T-cell (primary cell): ENCODE measurements around the gene TBXT. TPM values are rescaled to one million over a fixed set of nuclear protein-coding genes. Genes with fewer than 3 reads are reported as not detected.
A peak's percentile ranks its signal among the peaks of the same experiment; 100 is the strongest.

Experiments
- ATAC-seq, 4 experiments: fragments of 200-7000 bp in 3 of 4; fragments of 150-1000 bp in 1 of 4; cut with Tn5 transposase; replicated peaks in 1 of 4; 1 replicate in 3 of 4; 2 replicates in 1 of 4; pipeline ENCODE4 v1.10.0; 2021; ENCODE audit warnings: moderate library complexity in 3 of 4, mild to moderate bottlenecking in 2 of 4, moderate number of reproducible peaks in 1 of 4
- CTCF ChIA-PET, 2 donors: fragments of 300-600 bp; sonication (Branson Sonifier 250); formaldehyde crosslinking; loops; one replicate each; lab custom pipeline; 2022; ENCODE audit warnings: antibody characterized with exemption in 2 of 2; lab: Charles Lee
- POLR2A ChIA-PET, 2 donors: fragments of 300-600 bp; sonication (Branson Sonifier 250); formaldehyde crosslinking; loops; one replicate each; lab custom pipeline; 2022; ENCODE audit warnings: antibody characterized with exemption in 2 of 2; lab: Charles Lee
- DNase-seq, 35 experiments: peaks; one replicate each; pipeline versions ENCODE4 v3.0.0 to v3.0.0-alpha.2; 2013 to 2023
- H3K27ac ChIP-seq: one replicate; pipeline ENCODE4 v1.5.1; 2013; ENCODE audit warnings: low read length
- H3K27me3 ChIP-seq, 2 experiments: replicated peaks in 1 of 2; 1 replicate in 1 of 2; 2 replicates in 1 of 2; pipeline versions ENCODE4 v1.6.1 to v1.7.0; 2013; ENCODE audit warnings: low read length in 1 of 2, mixed read lengths in 1 of 2; ENCODE audit not compliant: control insufficient read depth in 2 of 2, insufficient read depth in 2 of 2; ENCODE audit errors: extremely low read depth in 1 of 2
- H3K36me3 ChIP-seq, 2 donors: 1 replicate in 1 of 2; 2 replicates in 1 of 2; pipeline versions ENCODE4 v1.6.1 to v1.7.0; 2013; ENCODE audit warnings: low read length in 1 of 2; ENCODE audit not compliant: control insufficient read depth in 2 of 2, insufficient read depth in 1 of 2; ENCODE audit errors: extremely low read depth in 1 of 2
- H3K4me1 ChIP-seq, 2 experiments: 1 replicate in 1 of 2; 2 replicates in 1 of 2; pipeline versions ENCODE4 v1.6.1 to v1.7.0; 2013; ENCODE audit warnings: low read length in 2 of 2, mixed read lengths in 1 of 2; ENCODE audit not compliant: insufficient read depth in 2 of 2, control insufficient read depth in 1 of 2; ENCODE audit errors: extremely low read depth in 1 of 2
- H3K4me3 ChIP-seq, 2 donors: 1 replicate in 1 of 2; 2 replicates in 1 of 2; pipeline versions ENCODE4 v1.5.1 to v1.7.0; 2013; ENCODE audit warnings: mild to moderate bottlenecking in 2 of 2, low read length in 1 of 2, moderate library complexity in 1 of 2; ENCODE audit not compliant: control insufficient read depth in 1 of 2; ENCODE audit errors: extremely low read depth in 1 of 2
- H3K9me3 ChIP-seq: 2 replicates; pipeline ENCODE4 v1.7.0; 2013
- H3K27ac Mint-ChIP-seq, 2 donors: one replicate each; pipeline ENCODE4 v1.8.0; 2020 to 2021; ENCODE audit warnings: mild to moderate bottlenecking in 2 of 2, mixed read lengths in 2 of 2
- H3K27me3 Mint-ChIP-seq, 2 donors: one replicate each; pipeline ENCODE4 v1.8.0; 2021 to 2022; ENCODE audit warnings: mixed read lengths in 2 of 2
- H3K36me3 Mint-ChIP-seq: one replicate; pipeline ENCODE4 v1.8.0; 2021; ENCODE audit warnings: mixed read lengths
- H3K4me1 Mint-ChIP-seq, 3 donors: one replicate each; pipeline ENCODE4 v1.8.0; 2020 to 2022; ENCODE audit warnings: mixed read lengths in 3 of 3, mild to moderate bottlenecking in 1 of 3
- H3K4me3 Mint-ChIP-seq, 3 donors: one replicate each; pipeline ENCODE4 v1.8.0; 2020 to 2022; ENCODE audit warnings: mild to moderate bottlenecking in 3 of 3, mixed read lengths in 3 of 3, moderate library complexity in 3 of 3
- H3K9me3 Mint-ChIP-seq, 3 donors: one replicate each; pipeline ENCODE4 v1.8.0; 2020 to 2022; ENCODE audit warnings: mixed read lengths in 3 of 3
- WGBS: methylation state at CpG from one replicate; pipeline ENCODE4 v1.1.5; 2013; ENCODE audit warnings: missing lambda C conversion rate; ENCODE audit not compliant: insufficient coverage; 5-methylcytosine and 5-hydroxymethylcytosine counted together
- total RNA-seq, 35 experiments: library from RNA in 6 of 35; stranded (reverse) in 6 of 35; fragments of 120-200 nt in 1 of 35; gene quantifications; one replicate each; pipeline versions ENCODE4 v1.2.1 to v1.2.4 and lab custom pipeline; 2013 to 2026

TBXT gene
- total RNA-seq, 5 donors from 2014 or later (not counting 1 experiment from before 2014, with no cell fraction given): not detected

DNA sequence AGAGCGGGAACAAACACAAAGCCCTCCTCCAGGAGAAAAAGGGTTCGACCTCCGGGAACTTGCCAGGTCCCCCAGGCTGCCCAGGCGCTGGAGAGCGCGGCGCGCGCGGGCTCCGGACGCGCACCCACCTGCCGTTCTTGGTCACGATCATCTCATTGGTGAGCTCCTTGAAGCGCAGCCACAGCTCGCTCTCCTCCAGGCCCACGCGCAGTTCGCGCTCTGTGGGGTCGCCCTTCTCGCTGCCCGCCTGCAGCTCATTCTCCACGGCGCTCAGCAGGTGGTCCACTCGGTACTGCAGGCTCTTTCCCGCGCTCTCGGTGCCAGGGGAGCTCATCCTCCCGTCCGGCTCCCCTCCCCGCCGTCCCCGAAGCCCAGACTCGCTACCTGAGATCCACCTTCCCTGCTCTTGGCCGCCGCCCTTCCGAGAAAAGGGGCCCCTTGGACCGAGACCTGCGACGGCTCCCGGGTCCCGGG, 356 bp downstream of the TBXT start:
- Mint-ChIP-seq H3K4me1 (peaks cover 5 to 26% (median 6%) of the 10 kb centered on the region in 3 donors), H3K36me3 (no peaks in the 10 kb centered on the region), H3K4me3 (no peak overlapping the region), H3K27me3 (peaks cover 58 to 67% of the 10 kb centered on the region in 2 donors), H3K9me3 (no peaks in the 10 kb centered on the region), H3K27ac (no peak overlapping the region)
- no peak for DNase-seq
- no peaks in the 10 kb centered on the region for H3K36me3 ChIP-seq
- no peak overlapping the region for H3K27ac ChIP-seq
- no peaks in the 10 kb centered on the region for H3K9me3 ChIP-seq
- peaks cover 23 to 74% of the 10 kb centered on the region in 2 experiments for H3K27me3 ChIP-seq
- ChIA-PET POLR2A (no interaction called here), CTCF (interaction anchor here in 1 of 2 donors (0.5 kb wide), 1 partner anchor 26 kb away, joined by 6 read pairs; no protein-coding TSS in a partner anchor)
- ATAC-seq: no peak
- 5% methylated on average over 31 of the region's 44 CpGs for WGBS
- H3K4me3 ChIP-seq: peak overlapping the region in 1 of 2 donors; percentile 5
- peaks cover 3 to 10% of the 10 kb centered on the region in 2 experiments for H3K4me1 ChIP-seq

DNA sequence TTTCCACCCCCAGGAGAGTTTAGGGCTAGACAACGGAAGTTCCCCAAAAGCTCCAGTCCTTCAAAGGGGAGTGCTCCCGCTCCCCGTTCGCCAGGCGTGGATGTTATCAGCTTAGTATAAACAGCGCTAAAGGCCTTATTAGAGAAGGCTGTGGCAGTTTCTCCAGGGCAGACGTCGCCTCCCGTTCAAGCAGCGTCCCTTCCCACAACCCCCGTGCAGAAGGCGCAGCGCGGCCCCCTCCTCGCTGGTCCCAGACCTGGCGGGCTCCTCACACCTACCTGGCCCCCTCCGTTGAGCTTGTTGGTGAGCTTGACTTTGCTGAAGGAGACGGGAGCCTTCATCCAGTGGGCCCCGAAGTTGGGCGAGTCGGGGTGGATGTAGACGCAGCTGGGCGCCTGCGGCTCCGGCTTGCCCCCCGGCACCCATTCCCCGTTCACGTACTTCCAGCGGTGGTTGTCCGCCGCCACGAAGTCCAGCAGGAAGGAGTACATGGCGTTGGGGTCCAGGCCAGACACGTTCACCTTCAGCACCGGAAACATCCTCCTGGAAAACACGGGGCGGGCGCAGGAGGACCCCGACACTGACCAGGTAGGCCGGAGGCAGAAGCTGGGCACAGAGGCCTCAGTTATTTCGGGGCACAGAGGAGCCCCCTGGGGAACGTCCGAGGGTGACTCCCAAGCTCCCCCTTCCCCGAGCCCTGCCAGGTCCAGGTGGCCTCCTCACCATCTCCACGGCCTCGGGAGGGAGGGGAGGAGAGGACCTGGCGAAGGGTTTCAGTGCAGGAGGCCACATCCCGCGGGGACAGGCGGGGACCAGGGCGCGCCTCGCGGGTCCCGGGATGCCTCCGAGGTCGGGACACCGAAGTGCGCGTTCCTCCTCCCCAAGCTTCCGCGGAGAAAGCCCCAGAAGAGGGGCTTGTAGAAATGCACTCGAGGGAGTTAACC, 1.1 kb downstream of the TBXT start:
- 8% methylated on average over 33 of the region's 63 CpGs for WGBS
- H3K36me3 Mint-ChIP-seq: no peaks in the 10 kb centered on the region
- no peaks in the 10 kb centered on the region for H3K36me3 ChIP-seq
- no peak overlapping the region for H3K27ac ChIP-seq
- ChIA-PET POLR2A (no interaction called here), CTCF (no interaction called here)
- H3K4me1 ChIP-seq: peaks cover 3 to 10% of the 10 kb centered on the region in 2 experiments
- no peaks in the 10 kb centered on the region for H3K9me3 Mint-ChIP-seq
- peaks cover 58 to 72% of the 10 kb centered on the region in 2 donors for H3K27me3 Mint-ChIP-seq
- ATAC-seq: no peak
- DNase-seq: no peak
- no peak overlapping the region for H3K27ac Mint-ChIP-seq
- H3K4me3 Mint-ChIP-seq: peak overlapping the region in 1 of 3 donors; percentile 28
- peaks cover 5 to 26% (median 6%) of the 10 kb centered on the region in 3 donors for H3K4me1 Mint-ChIP-seq
- H3K27me3 ChIP-seq: peaks cover 21 to 79% of the 10 kb centered on the region in 2 experiments
- no peaks in the 10 kb centered on the region for H3K9me3 ChIP-seq
- H3K4me3 ChIP-seq: peak overlapping the region in 1 of 2 donors; percentile 5

DNA sequence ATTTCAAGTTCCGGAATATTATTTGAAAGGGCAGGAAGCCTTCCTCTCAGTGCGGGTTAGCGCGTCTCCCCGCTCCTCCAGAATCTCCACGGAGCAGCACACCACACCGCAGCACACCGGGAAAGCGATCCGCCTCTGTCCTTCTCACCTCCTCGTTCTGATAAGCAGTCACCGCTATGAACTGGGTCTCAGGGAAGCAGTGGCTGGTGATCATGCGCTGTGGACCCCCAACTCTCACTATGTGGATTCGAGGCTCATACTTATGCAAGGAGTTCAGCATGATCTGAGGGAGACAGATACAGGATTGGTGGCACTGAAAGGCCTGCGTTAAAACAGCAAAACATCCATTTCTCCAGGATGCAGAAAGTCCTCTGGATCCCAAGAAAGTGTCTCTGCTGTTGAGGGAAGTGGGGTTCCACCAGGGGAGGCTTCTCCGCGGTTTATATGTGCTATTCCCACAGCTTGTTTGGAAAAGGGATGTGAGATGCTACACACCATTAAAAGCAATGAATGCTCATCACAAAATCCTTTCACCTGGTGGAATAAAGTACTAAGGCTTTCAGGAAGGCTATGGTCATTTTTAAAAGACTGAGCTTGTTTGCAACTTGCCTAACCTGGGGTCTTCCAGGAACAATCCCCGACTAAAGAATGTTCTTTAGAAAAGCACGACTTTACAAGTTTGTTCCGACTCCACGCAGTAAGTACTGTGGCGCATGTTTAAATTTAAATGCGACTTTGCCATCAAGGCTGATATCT, 1.9 kb downstream of the TBXT start:
- Histone ChIP-seq H3K27me3 (peaks cover 21 to 76% of the 10 kb centered on the region in 2 experiments), H3K4me3 (no peak overlapping the region), H3K9me3 (no peaks in the 10 kb centered on the region), H3K27ac (no peak overlapping the region), H3K36me3 (no peaks in the 10 kb centered on the region), H3K4me1 (peaks cover 3 to 10% of the 10 kb centered on the region in 2 experiments)
- H3K36me3 Mint-ChIP-seq: no peaks in the 10 kb centered on the region
- ATAC-seq: no peak
- peaks cover 5 to 26% (median 6%) of the 10 kb centered on the region in 3 donors for H3K4me1 Mint-ChIP-seq
- no peak for DNase-seq
- H3K9me3 Mint-ChIP-seq: no peaks in the 10 kb centered on the region
- no peak overlapping the region for H3K4me3 Mint-ChIP-seq
- ChIA-PET CTCF (no interaction called here), POLR2A (no interaction called here)
- peak overlapping the region in 1 of 2 donors; percentile 28 for H3K27ac Mint-ChIP-seq
- H3K27me3 Mint-ChIP-seq: peaks cover 53 to 72% of the 10 kb centered on the region in 2 donors
- WGBS: 22% methylated on average over 16 of the region's 23 CpGs

DNA sequence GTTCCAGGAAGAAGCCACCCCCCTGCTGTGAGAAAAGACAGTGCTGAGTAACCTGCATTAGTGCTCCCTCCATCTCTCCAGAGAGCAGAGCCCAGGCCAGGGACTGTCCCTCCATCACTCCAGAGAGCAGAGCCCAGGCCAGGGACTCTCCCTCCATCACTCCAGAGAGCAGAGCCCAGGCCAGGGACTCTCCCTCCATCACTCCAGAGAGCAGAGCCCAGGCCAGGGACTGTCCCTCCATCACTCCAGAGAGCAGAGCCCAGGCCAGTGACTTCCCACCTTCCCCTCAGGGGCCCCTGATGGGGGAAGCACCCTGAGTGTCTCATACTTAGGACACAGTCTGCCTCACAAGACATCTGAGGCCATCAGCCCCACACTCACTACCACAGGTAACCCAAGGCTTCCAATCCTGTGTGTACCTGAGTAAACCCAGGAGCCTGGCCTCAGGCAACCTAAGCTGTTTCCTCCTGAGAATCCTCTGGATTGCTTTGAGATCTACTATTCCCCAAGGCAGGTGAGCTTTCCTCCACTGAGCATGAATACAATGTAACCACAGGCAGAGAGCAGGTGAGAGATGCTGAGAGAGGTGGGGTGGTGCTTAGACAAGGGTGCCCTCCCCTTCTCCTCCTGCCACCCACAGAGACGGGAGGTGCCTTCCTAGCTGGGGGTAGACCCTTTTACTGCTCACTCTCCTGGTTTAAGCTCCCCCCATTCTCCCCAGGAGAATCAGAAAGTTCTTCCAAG, 4.9 kb downstream of the TBXT start:
- DNase-seq: no peak
- Histone ChIP-seq H3K27me3 (peaks cover 17 to 60% of the 10 kb centered on the region in 2 experiments), H3K4me1 (peaks cover 2 to 3% of the 10 kb centered on the region in 2 experiments), H3K9me3 (no peaks in the 10 kb centered on the region), H3K27ac (no peak overlapping the region), H3K36me3 (no peaks in the 10 kb centered on the region), H3K4me3 (no peak overlapping the region)
- ATAC-seq: no peak
- H3K27ac Mint-ChIP-seq: no peak overlapping the region
- H3K4me3 Mint-ChIP-seq: no peak overlapping the region
- CTCF ChIA-PET: no interaction called here
- peaks cover 0 to 16% (median 0%) of the 10 kb centered on the region in 3 donors for H3K4me1 Mint-ChIP-seq
- peaks cover 36 to 68% of the 10 kb centered on the region in 2 donors for H3K27me3 Mint-ChIP-seq
- H3K9me3 Mint-ChIP-seq: no peaks in the 10 kb centered on the region
- WGBS: no CpG with 5 or more reads among the region's 1 CpG
- no peaks in the 10 kb centered on the region for H3K36me3 Mint-ChIP-seq
- POLR2A ChIA-PET: no interaction called here

DNA sequence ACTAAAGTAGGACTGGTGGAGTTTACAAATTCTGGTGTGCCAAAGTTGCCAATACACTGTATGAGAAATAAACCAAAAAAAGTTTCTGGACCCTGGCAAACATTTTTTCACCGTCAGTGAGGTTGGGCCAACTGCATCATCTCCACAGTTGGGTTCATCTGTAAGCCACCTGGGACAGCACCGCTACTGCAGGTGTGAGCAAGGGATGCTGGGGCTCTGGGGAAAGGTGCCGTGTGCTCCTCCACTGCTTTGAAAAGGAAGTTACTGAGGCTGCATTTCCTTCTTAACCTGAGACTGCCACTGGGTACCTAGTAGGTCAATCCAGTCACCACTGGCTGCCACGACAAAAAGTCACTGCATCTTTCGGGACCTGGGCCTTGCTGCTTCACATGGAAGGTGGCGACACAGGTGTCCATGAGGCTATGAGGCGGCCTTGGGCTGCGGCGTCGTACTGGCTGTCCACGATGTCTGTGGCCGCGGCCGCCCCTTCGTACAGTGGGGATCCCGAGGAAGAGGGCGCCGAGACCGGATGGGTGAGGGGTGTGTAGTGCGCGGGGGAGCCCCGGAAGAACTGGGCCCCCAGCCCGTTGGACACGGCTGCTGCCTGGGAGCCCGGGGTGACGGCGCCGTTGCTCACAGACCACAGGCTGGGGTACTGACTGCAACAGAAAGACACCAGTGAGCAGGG, 9.6 kb downstream of the TBXT start:
- WGBS: 86% methylated on average over 25 of the region's 28 CpGs
- ChIA-PET POLR2A (interaction anchor here in 1 of 2 donors (0.5 kb wide), 1 partner anchor 16 kb away, joined by 7 read pairs; no protein-coding TSS in a partner anchor), CTCF (no interaction called here)

More for the DNA sequence above, 9.6 kb downstream of the TBXT start:
- Histone ChIP-seq H3K4me1 (no peaks in the 10 kb centered on the region), H3K27me3 (peaks cover 0 to 41% of the 10 kb centered on the region in 2 experiments), H3K27ac (no peak overlapping the region), H3K9me3 (no peaks in the 10 kb centered on the region), H3K4me3 (no peak overlapping the region), H3K36me3 (no peaks in the 10 kb centered on the region)
- no peaks in the 10 kb centered on the region for H3K36me3 Mint-ChIP-seq
- no peaks in the 10 kb centered on the region for H3K9me3 Mint-ChIP-seq
- no peak overlapping the region for H3K27ac Mint-ChIP-seq
- no peak overlapping the region for H3K4me3 Mint-ChIP-seq
- ATAC-seq (no peak), DNase-seq (no peak)
- H3K27me3 Mint-ChIP-seq: peaks cover 6 to 41% of the 10 kb centered on the region in 2 donors
- H3K4me1 Mint-ChIP-seq: no peaks in the 10 kb centered on the region
